GM21619 (cell line): ENCODE data around the gene OR2K2.
"Not testable (repeated sequence)": the region's sequence is repeated elsewhere in the genome, so short reads cannot be mapped to it uniquely, and the experiment has no call there.

Experiments used
- ATAC-seq: cut with Tn5 transposase; IDR thresholded peaks from one replicate; pipeline ENCODE4 v1.9.1; 2021; ENCODE audit not compliant: unreplicated experiment

OR2K2 gene

GRCh38 chr9:111298731-111299598 is 31.1 kb downstream of the OR2K2 start:
- peak; percentile 72 for ATAC-seq

- ATAC-seq: no peak
Observed at GRCh38 chr9:111298111-111298510, 31.9 kb downstream of the OR2K2 start.

- no peak for ATAC-seq
Observed at GRCh38 chr9:111297066-111297824, 32.8 kb downstream of the OR2K2 start.

- ATAC-seq: no peak
Observed at GRCh38 chr9:111294691-111295451, 35.2 kb downstream of the OR2K2 start.

GRCh38 chr9:111287127-111287526 is 42.9 kb downstream of the OR2K2 start:
- ATAC-seq: no peak

GRCh38 chr9:111284703-111285102 is 45.3 kb downstream of the OR2K2 start:
- ATAC-seq: no peak

- no peak for ATAC-seq
Observed at GRCh38 chr9:111282845-111283244, 47.2 kb downstream of the OR2K2 start.

- not testable (repeated sequence) for ATAC-seq
Observed at GRCh38 chr9:111280795-111281194, 49.2 kb downstream of the OR2K2 start.
